CD4-positive, CD25-positive, alpha-beta regulatory T cell (primary cell): ENCODE measurements around the gene ENPP6. TPM values are rescaled to one million over a fixed set of nuclear protein-coding genes. Genes with fewer than 3 reads are reported as not detected.
"Not testable (repeated sequence)": the region's sequence is repeated elsewhere in the genome, so short reads cannot be mapped to it uniquely, and the experiment has no call there.

Source experiments
- ATAC-seq, 2 donors: fragments of 150-1000 bp; cut with Tn5 transposase; one replicate each; pipeline ENCODE4 v1.10.0; 2021; ENCODE audit warnings: low read depth in 2 of 2, moderate number of reproducible peaks in 2 of 2, moderate library complexity in 1 of 2
- DNase-seq, 3 donors: peaks; one replicate each; pipeline versions ENCODE4 v3.0.0 to v3.0.0-alpha.2; 2012 to 2022; ENCODE audit warnings: mixed read lengths in 1 of 3
- H3K27ac ChIP-seq: one replicate; pipeline ENCODE4 v1.7.0; 2013; ENCODE audit warnings: mild to moderate bottlenecking, low read length; ENCODE audit not compliant: insufficient read depth, poor library complexity, severe bottlenecking
- H3K27me3 ChIP-seq: one replicate; pipeline ENCODE4 v1.7.0; 2013; ENCODE audit warnings: low read length; ENCODE audit not compliant: control insufficient read depth, insufficient read depth
- H3K36me3 ChIP-seq: one replicate; pipeline ENCODE4 v1.7.0; 2013; ENCODE audit warnings: mild to moderate bottlenecking, low read length, moderate library complexity; ENCODE audit not compliant: control insufficient read depth, insufficient read depth
- H3K4me1 ChIP-seq: 2 replicates; pipeline ENCODE4 v1.7.0; 2013; ENCODE audit warnings: mild to moderate bottlenecking, low read length; ENCODE audit not compliant: insufficient read depth, control insufficient read depth, poor library complexity, severe bottlenecking
- H3K4me3 ChIP-seq: one replicate; pipeline ENCODE4 v1.7.0; 2013; ENCODE audit warnings: low read depth, mild to moderate bottlenecking, low read length, moderate library complexity
- H3K9me3 ChIP-seq, 2 experiments: 1 replicate in 1 of 2; 2 replicates in 1 of 2; pipeline ENCODE4 v1.7.0; 2013; ENCODE audit warnings: low read length in 2 of 2, mild to moderate bottlenecking in 1 of 2, moderate library complexity in 1 of 2; ENCODE audit not compliant: control insufficient read depth in 2 of 2
- H3K27ac Mint-ChIP-seq, 3 donors: one replicate each; pipeline ENCODE4 v1.8.0; 2020 to 2022; ENCODE audit warnings: mild to moderate bottlenecking in 3 of 3, mixed read lengths in 3 of 3, moderate library complexity in 2 of 3
- H3K27me3 Mint-ChIP-seq: one replicate; pipeline ENCODE4 v1.8.0; 2022; ENCODE audit warnings: mild to moderate bottlenecking, mixed read lengths
- H3K36me3 Mint-ChIP-seq: one replicate; pipeline ENCODE4 v1.8.0; 2020; ENCODE audit warnings: mixed read lengths
- H3K4me1 Mint-ChIP-seq, 4 donors: one replicate each; pipeline ENCODE4 v1.8.0; 2020 to 2022; ENCODE audit warnings: mixed read lengths in 4 of 4, mild to moderate bottlenecking in 1 of 4
- H3K4me3 Mint-ChIP-seq, 4 donors: one replicate each; pipeline ENCODE4 v1.8.0; 2020 to 2022; ENCODE audit warnings: mild to moderate bottlenecking in 4 of 4, mixed read lengths in 4 of 4, moderate library complexity in 3 of 4
- H3K9me3 Mint-ChIP-seq, 7 donors: one replicate each; pipeline ENCODE4 v1.8.0; 2020 to 2022; ENCODE audit warnings: mixed read lengths in 7 of 7, mild to moderate bottlenecking in 3 of 7, moderate library complexity in 2 of 7
- polyA plus RNA-seq, 4 donors: library from polyadenylated mRNA; unstranded; fragments of 300-500 nt; fragmentation: Illumina TruSeq; gene quantifications; one replicate each; pipeline ENCODE4 v1.2.3, GENCODE V29; 2021
- total RNA-seq: library from RNA; stranded (reverse); gene quantifications from one replicate; pipeline ENCODE4 v1.2.3, GENCODE V29; 2022

Gene ENPP6
- total and polyA plus RNA-seq, 5 donors from 2014 or later = not detected

- no peak for DNase-seq
- H3K4me1 Mint-ChIP-seq = peaks cover 0 to 4% (median 0%) of the 10 kb centered on the region in 4 donors
- H3K9me3 Mint-ChIP-seq = peaks cover 0 to 6% (median 3%) of the 10 kb centered on the region in 7 donors
- no peaks in the 10 kb centered on the region for H3K36me3 Mint-ChIP-seq
- H3K27me3 Mint-ChIP-seq = peaks cover 4% of the 10 kb centered on the region
- H3K27me3 ChIP-seq = no peaks in the 10 kb centered on the region
- H3K27ac Mint-ChIP-seq = no peak overlapping the region
- no peaks in the 10 kb centered on the region for H3K4me1 ChIP-seq
- H3K27ac ChIP-seq = no peak overlapping the region
- no peak for ATAC-seq
- H3K4me3 ChIP-seq = no peak overlapping the region
- H3K9me3 ChIP-seq = no peaks in the 10 kb centered on the region
- no peaks in the 10 kb centered on the region for H3K36me3 ChIP-seq
- H3K4me3 Mint-ChIP-seq = no peak overlapping the region
Observed at GRCh38 chr4:184143770-184144564, 73.7 kb downstream of the ENPP6 start.

GRCh38 chr4:184142121-184143000 lies 75.3 kb downstream of the ENPP6 start:
- Mint-ChIP-seq H3K36me3 (no peaks in the 10 kb centered on the region), H3K27me3 (peaks cover 4% of the 10 kb centered on the region), H3K9me3 (peaks cover 0 to 14% (median 3%) of the 10 kb centered on the region in 7 donors), H3K4me1 (no peaks in the 10 kb centered on the region), H3K4me3 (no peak overlapping the region), H3K27ac (peak overlapping the region in 1 of 3 donors; percentile 23)
- no peak for ATAC-seq
- no peaks in the 10 kb centered on the region for H3K36me3 ChIP-seq
- H3K4me3 ChIP-seq = no peak overlapping the region
- peaks cover 2% of the 10 kb centered on the region for H3K27me3 ChIP-seq
- H3K4me1 ChIP-seq = no peaks in the 10 kb centered on the region
- no peaks in the 10 kb centered on the region for H3K9me3 ChIP-seq
- no peak for DNase-seq
- H3K27ac ChIP-seq = no peak overlapping the region

- not testable (repeated sequence) for H3K27me3 ChIP-seq, H3K4me3 Mint-ChIP-seq, H3K4me1 Mint-ChIP-seq, H3K4me3 ChIP-seq, H3K27ac Mint-ChIP-seq, H3K27ac ChIP-seq, DNase-seq, H3K4me1 ChIP-seq, H3K36me3 Mint-ChIP-seq, H3K36me3 ChIP-seq, ATAC-seq
- peaks cover 10% of the 10 kb centered on the region for H3K27me3 Mint-ChIP-seq
- peaks cover 4 to 21% (median 9%) of the 10 kb centered on the region in 7 donors for H3K9me3 Mint-ChIP-seq
- H3K9me3 ChIP-seq = peaks cover 6 to 11% of the 10 kb centered on the region in 2 experiments
Observed at GRCh38 chr4:184140901-184141300, 76.8 kb downstream of the ENPP6 start.

- H3K27me3 ChIP-seq = peaks cover 3% of the 10 kb centered on the region
- H3K4me3 ChIP-seq = no peak overlapping the region
- H3K27me3 Mint-ChIP-seq = peaks cover 12% of the 10 kb centered on the region
- H3K27ac Mint-ChIP-seq = no peak overlapping the region
- H3K9me3 ChIP-seq = peaks cover 6 to 11% of the 10 kb centered on the region in 2 experiments
- H3K4me1 ChIP-seq = no peaks in the 10 kb centered on the region
- no peaks in the 10 kb centered on the region for H3K4me1 Mint-ChIP-seq
- no peak overlapping the region for H3K4me3 Mint-ChIP-seq
- H3K9me3 Mint-ChIP-seq = peaks cover 5 to 21% (median 10%) of the 10 kb centered on the region in 7 donors
- no peak for ATAC-seq
- no peaks in the 10 kb centered on the region for H3K36me3 ChIP-seq
- no peak overlapping the region for H3K27ac ChIP-seq
- no peaks in the 10 kb centered on the region for H3K36me3 Mint-ChIP-seq
- DNase-seq = no peak
Observed at GRCh38 chr4:184136525-184136924, 81.1 kb downstream of the ENPP6 start.

GRCh38 chr4:184126800-184127199 lies 90.9 kb downstream of the ENPP6 start:
- Histone ChIP-seq H3K27ac (no peak overlapping the region), H3K27me3 (no peaks in the 10 kb centered on the region), H3K4me1 (no peaks in the 10 kb centered on the region), H3K4me3 (no peak overlapping the region), H3K36me3 (no peaks in the 10 kb centered on the region), H3K9me3 (no peaks in the 10 kb centered on the region)
- H3K4me3 Mint-ChIP-seq = no peak overlapping the region
- peaks cover 20% of the 10 kb centered on the region for H3K27me3 Mint-ChIP-seq
- H3K9me3 Mint-ChIP-seq = peaks cover 0 to 3% (median 0%) of the 10 kb centered on the region in 7 donors
- ATAC-seq (no peak), DNase-seq (no peak)
- no peaks in the 10 kb centered on the region for H3K36me3 Mint-ChIP-seq
- H3K4me1 Mint-ChIP-seq = no peaks in the 10 kb centered on the region
- no peak overlapping the region for H3K27ac Mint-ChIP-seq

GRCh38 chr4:184122631-184123408 lies 94.9 kb downstream of the ENPP6 start:
- Mint-ChIP-seq H3K27ac (no peak overlapping the region), H3K4me3 (no peak overlapping the region), H3K36me3 (no peaks in the 10 kb centered on the region), H3K9me3 (peaks cover 0 to 3% (median 0%) of the 10 kb centered on the region in 7 donors), H3K27me3 (peaks cover 8% of the 10 kb centered on the region), H3K4me1 (no peaks in the 10 kb centered on the region)
- Histone ChIP-seq H3K36me3 (no peaks in the 10 kb centered on the region), H3K4me3 (no peak overlapping the region), H3K27me3 (peaks cover 3% of the 10 kb centered on the region), H3K27ac (no peak overlapping the region), H3K9me3 (no peaks in the 10 kb centered on the region), H3K4me1 (no peaks in the 10 kb centered on the region)
- ATAC-seq = no peak
- no peak for DNase-seq

GRCh38 chr4:184120549-184121127 lies 97.0 kb downstream of the ENPP6 start:
- no peak for DNase-seq
- Mint-ChIP-seq H3K9me3 (no peaks in the 10 kb centered on the region), H3K36me3 (no peaks in the 10 kb centered on the region), H3K27me3 (peaks cover 4% of the 10 kb centered on the region), H3K4me1 (no peaks in the 10 kb centered on the region), H3K27ac (no peak overlapping the region), H3K4me3 (no peak overlapping the region)
- no peak for ATAC-seq
- H3K9me3 ChIP-seq = no peaks in the 10 kb centered on the region
- H3K4me3 ChIP-seq = no peak overlapping the region
- H3K36me3 ChIP-seq = no peaks in the 10 kb centered on the region
- no peaks in the 10 kb centered on the region for H3K4me1 ChIP-seq
- H3K27ac ChIP-seq = no peak overlapping the region
- H3K27me3 ChIP-seq = peaks cover 3% of the 10 kb centered on the region
